Uterus (tissue), 2 donors: ENCODE data around the gene FAM13C.

Experiments used
- CTCF ChIP-seq, 4 experiments: fragments of 200-600 bp in 2 of 4; fragments of 450-650 bp in 2 of 4; sonication (generic) in 2 of 4; IDR thresholded peaks; one replicate each; pipeline ENCODE4 v1.5.1; 2016 to 2019; ENCODE audit warnings: antibody characterized with exemption in 4 of 4, mild to moderate bottlenecking in 2 of 4, moderate library complexity in 1 of 4
- POLR2A ChIP-seq, 2 donors: fragments of 450-650 bp; IDR thresholded peaks; one replicate each; pipeline ENCODE4 v1.6.1; 2016; ENCODE audit warnings: antibody characterized with exemption in 2 of 2, mild to moderate bottlenecking in 1 of 2, moderate library complexity in 1 of 2

DNA sequence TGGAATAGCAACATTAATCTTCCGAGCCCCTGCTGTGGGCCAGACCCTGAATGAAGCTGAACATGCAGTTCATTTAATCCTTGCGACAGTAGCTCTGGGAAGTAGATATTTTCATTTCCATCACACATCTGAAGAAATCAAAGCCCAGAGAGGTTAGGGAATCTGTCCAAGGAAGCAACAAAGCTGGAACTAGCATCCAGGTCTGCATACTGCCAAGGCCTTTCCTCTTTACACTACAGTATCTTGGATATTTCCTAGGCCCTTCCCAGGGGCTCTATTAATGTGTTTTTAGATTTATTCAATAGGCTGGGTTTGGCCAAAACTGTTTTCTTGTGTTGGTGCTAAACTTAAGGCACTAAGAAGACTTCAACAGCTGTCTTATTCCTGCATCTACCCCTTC is 48.1 kb downstream of the FAM13C start:
- TF ChIP-seq POLR2A (IDR thresholded peaks at IDR 0.05) (no peak), CTCF (IDR thresholded peaks at IDR 0.05) (no peak)
